ES-I3 (cell line): ENCODE results near the gene HYAL2.
A peak's percentile ranks its signal among the peaks of the same experiment; 100 is the strongest.
"Not testable (repeated sequence)": the region's sequence is repeated elsewhere in the genome, so short reads cannot be mapped to it uniquely, and the experiment has no call there.

Experiments used
- H3K36me3 ChIP-seq: 2 replicates; pipeline ENCODE4 v1.6.1; 2013; ENCODE audit warnings: mild to moderate bottlenecking, low read length, control low read depth, moderate library complexity; ENCODE audit not compliant: insufficient read depth
- H3K4me1 ChIP-seq: 2 replicates; pipeline ENCODE4 v1.6.1; 2013; ENCODE audit warnings: mild to moderate bottlenecking, control low read depth, low read length; ENCODE audit not compliant: insufficient read depth
- H3K9ac ChIP-seq: 2 replicates; pipeline ENCODE4 v1.6.1; 2013; ENCODE audit warnings: low read depth, mild to moderate bottlenecking, low read length, moderate library complexity
- H3K9me3 ChIP-seq: 2 replicates; pipeline ENCODE4 v1.6.1; 2013; ENCODE audit warnings: mild to moderate bottlenecking, low read length, moderate library complexity; ENCODE audit not compliant: control insufficient read depth, insufficient read depth

The HYAL2 gene

GRCh38 chr3:50274371-50275104, 48.0 kb downstream of the HYAL2 start:
- H3K4me1 ChIP-seq: peaks cover 12% of the 10 kb centered on the region
- no peaks in the 10 kb centered on the region for H3K9me3 ChIP-seq
- H3K9ac ChIP-seq: 0 out of 2 replicates have a peak overlapping the region, but pooled peaks have one; percentile 46
- H3K36me3 ChIP-seq: no peaks in the 10 kb centered on the region

GRCh38 chr3:50273689-50274065, 48.9 kb downstream of the HYAL2 start:
- Histone ChIP-seq H3K36me3 (no peaks in the 10 kb centered on the region), H3K9ac (no peak overlapping the region), H3K9me3 (no peaks in the 10 kb centered on the region), H3K4me1 (peaks cover 19% of the 10 kb centered on the region)

DNA sequence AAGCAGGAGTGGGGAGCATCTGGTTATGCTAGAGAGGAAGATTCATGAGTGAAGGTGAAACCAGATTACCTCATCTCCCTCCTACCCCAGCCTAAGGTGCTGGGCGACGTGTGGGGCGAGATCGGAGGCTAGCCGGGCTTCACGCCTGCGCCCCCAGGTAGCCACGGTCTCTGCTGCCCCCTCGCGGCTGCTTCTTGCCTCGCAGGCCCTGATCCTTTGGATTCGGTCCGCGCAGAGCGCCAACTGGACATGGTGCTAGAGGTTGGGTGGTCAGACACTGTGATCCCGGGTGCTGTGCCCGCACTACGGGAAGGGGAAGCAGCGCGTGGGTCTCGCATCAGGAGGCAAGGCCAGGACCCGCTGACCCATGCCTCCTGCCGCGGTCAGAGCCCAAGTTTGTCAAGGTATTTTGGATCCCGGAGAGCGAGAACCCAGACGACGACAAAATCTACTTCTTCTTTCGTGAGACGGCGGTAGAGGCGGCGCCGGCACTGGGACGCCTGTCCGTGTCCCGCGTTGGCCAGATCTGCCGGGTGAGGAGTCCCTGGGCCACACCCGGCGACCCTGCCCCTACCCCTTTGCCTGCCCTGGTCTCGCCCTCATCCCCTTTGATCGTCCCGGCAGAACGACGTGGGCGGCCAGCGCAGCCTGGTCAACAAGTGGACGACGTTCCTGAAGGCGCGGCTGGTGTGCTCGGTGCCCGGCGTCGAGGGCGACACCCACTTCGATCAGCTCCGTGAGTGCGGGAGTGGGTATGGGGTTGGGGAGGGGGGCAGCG, 49.4 kb downstream of the HYAL2 start:
- peak overlapping the region; percentile 24; the same call in 1 of the 2 replicates for H3K9ac ChIP-seq
- peaks cover 25% of the 10 kb centered on the region for H3K4me1 ChIP-seq
- no peaks in the 10 kb centered on the region for H3K9me3 ChIP-seq
- no peaks in the 10 kb centered on the region for H3K36me3 ChIP-seq

GRCh38 chr3:50272538-50272910, 50.0 kb downstream of the HYAL2 start:
- H3K9ac ChIP-seq, H3K36me3 ChIP-seq, H3K9me3 ChIP-seq: not testable (repeated sequence)
- peaks cover 30% of the 10 kb centered on the region for H3K4me1 ChIP-seq

GRCh38 chr3:50271314-50271936, 51.1 kb downstream of the HYAL2 start:
- no peaks in the 10 kb centered on the region for H3K9me3 ChIP-seq
- H3K4me1 ChIP-seq: peaks cover 41% of the 10 kb centered on the region
- H3K36me3 ChIP-seq: no peaks in the 10 kb centered on the region
- H3K9ac ChIP-seq: no peak overlapping the region

GRCh38 chr3:50270422-50271224, 51.9 kb downstream of the HYAL2 start:
- Histone ChIP-seq H3K9me3 (no peaks in the 10 kb centered on the region), H3K4me1 (peaks cover 49% of the 10 kb centered on the region), H3K36me3 (no peaks in the 10 kb centered on the region), H3K9ac (no peak overlapping the region)

GRCh38 chr3:50269977-50270413, 52.5 kb downstream of the HYAL2 start:
- peaks cover 56% of the 10 kb centered on the region for H3K4me1 ChIP-seq
- H3K36me3 ChIP-seq: no peaks in the 10 kb centered on the region
- H3K9me3 ChIP-seq: no peaks in the 10 kb centered on the region
- no peak overlapping the region; the same call in 1 of the 2 replicates for H3K9ac ChIP-seq

DNA sequence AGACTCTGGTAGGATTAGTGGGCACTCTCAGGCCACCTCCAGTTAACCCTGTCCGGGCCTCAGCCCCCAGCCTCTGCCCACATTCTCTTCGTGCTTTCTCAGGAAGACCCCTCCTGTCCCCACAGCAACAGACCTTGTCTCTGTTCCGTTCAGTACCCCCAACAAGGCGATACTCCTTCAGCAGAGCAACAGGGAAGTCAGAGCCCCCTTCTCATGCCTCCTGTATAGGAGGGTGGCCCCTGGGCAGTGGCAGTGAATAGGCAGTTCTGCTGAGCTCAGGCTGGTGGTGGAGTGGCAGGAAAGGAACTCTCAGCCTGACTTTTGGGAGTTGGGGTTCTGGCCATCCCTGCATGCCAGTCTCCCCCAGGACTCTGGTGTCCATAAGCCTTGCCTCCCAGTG, 53.1 kb downstream of the HYAL2 start:
- no peaks in the 10 kb centered on the region for H3K36me3 ChIP-seq
- peak overlapping the region; percentile 43 for H3K9ac ChIP-seq
- peaks cover 55% of the 10 kb centered on the region for H3K4me1 ChIP-seq

DNA sequence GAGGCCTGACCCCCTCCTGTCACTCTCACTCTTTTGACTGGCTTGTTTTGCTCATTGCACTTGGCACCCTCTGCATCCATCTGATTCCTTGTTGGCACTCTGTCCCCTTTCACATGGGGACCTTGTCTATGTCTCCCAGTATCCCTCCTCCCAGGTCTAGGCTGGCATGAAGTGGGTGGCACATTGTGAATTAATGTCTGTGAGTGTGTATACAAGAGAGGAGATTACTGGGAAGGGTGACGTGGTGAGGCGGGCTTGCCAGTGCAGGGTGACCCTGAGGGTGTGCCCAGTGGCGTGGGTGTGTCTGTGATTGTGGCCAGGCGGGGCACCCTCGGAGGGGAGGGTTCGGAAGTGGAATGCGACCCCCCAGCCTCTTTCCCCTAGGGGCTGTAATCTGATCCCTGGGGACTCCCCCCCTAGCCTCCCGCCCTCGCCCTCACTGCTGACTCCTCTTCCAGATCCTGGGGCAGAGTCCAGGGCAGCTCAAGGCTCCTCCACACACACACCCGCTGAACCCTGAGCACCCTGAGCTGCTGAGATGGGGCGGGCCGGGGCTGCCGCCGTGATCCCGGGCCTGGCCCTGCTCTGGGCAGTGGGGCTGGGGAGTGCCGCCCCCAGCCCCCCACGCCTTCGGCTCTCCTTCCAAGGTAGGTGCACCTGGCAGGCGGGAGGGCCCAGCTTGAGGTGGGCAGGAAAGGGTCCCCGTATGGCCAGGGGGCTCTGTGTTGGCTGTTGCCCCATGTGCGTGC, 53.7 kb downstream of the HYAL2 start, which contains the start of gene SEMA3B:
TSS of gene SEMA3B (plus strand) at position 445 of the 749 bp plus-strand sequence. CDS start at position 539, 94 bp downstream.
- no peaks in the 10 kb centered on the region for H3K36me3 ChIP-seq
- peaks cover 58% of the 10 kb centered on the region for H3K4me1 ChIP-seq
- H3K9ac ChIP-seq: peak within 1 kb of the TSS; percentile 43
- H3K9me3 ChIP-seq: no peaks in the 10 kb centered on the region

More for the DNA sequence above, 53.1 kb downstream of the HYAL2 start:
- no peaks in the 10 kb centered on the region for H3K9me3 ChIP-seq

GRCh38 chr3:50268276-50268675, 54.3 kb downstream of the HYAL2 start:
- H3K4me1 ChIP-seq: peaks cover 63% of the 10 kb centered on the region
- H3K36me3 ChIP-seq: no peaks in the 10 kb centered on the region
- no peak overlapping the region; the same call in 1 of the 2 replicates for H3K9ac ChIP-seq
- no peaks in the 10 kb centered on the region for H3K9me3 ChIP-seq
